GM18499 (cell line): ENCODE data around the gene MFAP4.

Experiments
- ATAC-seq: cut with Tn5 transposase; IDR thresholded peaks from one replicate; pipeline ENCODE4 v1.9.1; 2021; ENCODE audit warnings: moderate number of reproducible peaks; ENCODE audit not compliant: insufficient read depth, unreplicated experiment

MFAP4 gene

GRCh38 chr17:19338031-19338990 lies 48.7 kb downstream of the MFAP4 start:
- ATAC-seq: no peak

GRCh38 chr17:19337712-19338023 lies 49.3 kb downstream of the MFAP4 start:
- ATAC-seq: no peak

- ATAC-seq: no peak
Observed at GRCh38 chr17:19336938-19337711, 49.9 kb downstream of the MFAP4 start.

- no peak for ATAC-seq
Observed at GRCh38 chr17:19335951-19336631, 50.9 kb downstream of the MFAP4 start.

- no peak for ATAC-seq
Observed at GRCh38 chr17:19334331-19334730, 52.7 kb downstream of the MFAP4 start.

- ATAC-seq: no peak
Observed at GRCh38 chr17:19333736-19334290, 53.2 kb downstream of the MFAP4 start.
